Breast epithelium (tissue), 3 donors: ENCODE results near the gene DCDC2B.

Source experiments
- CTCF ChIP-seq, 3 donors: fragments of 450-650 bp; IDR thresholded peaks; one replicate each; pipeline ENCODE4 v1.5.1; 2016 to 2017; ENCODE audit warnings: antibody characterized with exemption in 3 of 3, mild to moderate bottlenecking in 3 of 3, moderate library complexity in 3 of 3
- POLR2A ChIP-seq: fragments of 450-650 bp; IDR thresholded peaks from one replicate; pipeline ENCODE4 v1.6.1; 2016; ENCODE audit warnings: antibody characterized with exemption, mild to moderate bottlenecking, moderate library complexity
- POLR2AphosphoS5 ChIP-seq, 3 donors: sonication (generic); formaldehyde crosslinking; IDR thresholded peaks; one replicate each; pipeline ENCODE4 v1.6.1; 2017; ENCODE audit warnings: antibody characterized with exemption in 3 of 3

- TF ChIP-seq CTCF (IDR thresholded peaks at IDR 0.05) = no peak
- no peak for TF ChIP-seq POLR2A
- TF ChIP-seq POLR2AphosphoS5 (IDR thresholded peaks at IDR 0.05) = no peak
These were observed 42.2 kb downstream of the DCDC2B start, which contains the start of gene LCK for GRCh38 chr1:32250893-32251716.
